Measurements from ENCODE around the gene PILRA.
A peak's percentile ranks its signal among the peaks of the same experiment; 100 is the strongest.
"Not testable (repeated sequence)": the region's sequence is repeated elsewhere in the genome, so short reads cannot be mapped to it uniquely, and the experiment has no call there.

Gene PILRA

DNA sequence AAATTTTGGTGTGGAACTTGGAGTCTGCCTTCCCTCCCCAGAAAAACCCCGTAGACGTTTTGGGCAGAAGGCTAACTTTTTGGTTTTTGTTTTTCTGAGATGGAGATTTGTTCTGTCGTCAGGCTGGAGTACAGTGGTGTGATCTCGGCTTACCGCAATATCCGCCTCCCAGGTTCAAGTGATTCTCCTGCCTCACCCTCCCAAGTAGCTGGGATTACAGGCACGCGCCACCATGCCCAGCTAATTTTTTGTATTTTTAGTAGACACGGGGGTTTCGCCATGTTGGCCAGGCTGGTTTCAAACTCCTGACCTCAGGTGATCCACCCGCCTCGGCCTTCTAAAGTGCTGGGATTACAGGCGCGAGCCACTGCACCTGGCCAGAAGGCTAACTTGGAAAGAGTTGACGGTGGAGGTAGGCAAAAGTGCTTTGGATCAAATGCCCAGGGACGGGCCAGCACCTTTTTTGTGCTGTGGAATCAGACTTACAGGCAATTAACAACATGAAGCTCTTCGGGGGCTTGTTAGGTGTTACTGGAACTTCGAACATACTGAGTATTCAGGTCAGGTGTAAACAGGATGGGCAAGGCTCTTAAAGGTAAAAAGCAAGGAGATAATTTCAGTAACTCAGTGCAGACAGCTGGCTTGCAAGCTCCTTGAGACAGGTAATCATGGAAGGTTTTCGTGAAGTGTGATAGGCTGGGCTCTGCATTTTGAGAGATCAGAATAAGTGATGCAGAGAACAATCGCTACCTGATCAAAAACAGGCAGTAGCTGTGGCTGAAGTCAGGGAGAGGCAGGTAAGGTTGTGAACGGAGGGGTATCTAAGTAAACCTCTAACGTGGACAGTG, 61.2 kb downstream of the PILRA start:
- no peak for DNase-seq (ENCODE audit: low spot score)

DNA sequence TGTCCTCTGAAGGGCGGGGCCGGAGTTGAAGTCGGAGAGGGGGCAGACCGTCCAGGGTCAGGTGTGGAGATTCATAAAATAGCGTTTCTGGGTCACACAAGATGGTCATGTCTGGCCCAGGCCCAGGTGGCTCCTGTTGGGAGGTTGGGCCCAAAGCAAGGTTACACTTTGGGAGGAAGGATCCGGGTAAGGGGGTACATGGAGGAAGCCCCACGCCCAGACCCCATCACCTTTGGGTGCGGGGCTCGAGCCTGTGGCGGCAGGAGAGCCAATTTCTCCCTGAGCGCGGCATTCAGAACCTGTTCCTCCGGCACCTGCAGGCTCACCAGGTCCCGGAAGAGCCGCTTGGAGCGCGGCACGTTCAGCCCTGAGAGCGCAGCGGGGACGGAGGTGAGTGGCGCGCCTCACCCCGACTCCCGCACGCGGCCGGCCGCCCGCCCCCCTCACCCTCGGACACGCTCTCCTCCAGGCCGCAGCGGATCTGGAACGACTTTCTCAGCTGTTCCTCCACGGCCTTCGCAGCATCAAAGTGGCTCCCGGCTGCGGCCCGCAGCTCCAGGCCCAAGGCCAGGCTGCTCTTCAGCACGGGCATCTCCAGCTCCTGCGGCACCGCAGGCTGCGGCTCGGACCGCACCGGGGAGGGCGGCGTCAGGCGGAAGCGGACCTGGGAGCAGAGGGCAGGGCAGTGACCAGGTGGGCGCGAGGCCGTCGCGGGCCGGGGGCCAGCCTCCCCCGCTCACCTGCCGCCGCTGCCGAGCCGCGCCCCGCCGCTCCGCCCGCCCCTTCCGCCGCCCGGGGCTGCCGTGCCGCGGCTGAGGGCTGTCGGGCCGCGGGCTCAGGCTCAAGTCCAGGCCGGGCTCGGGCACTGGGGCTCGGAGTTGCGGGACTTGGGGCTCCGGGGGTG, 62.4 kb downstream of the PILRA start:
- DNase-seq (ENCODE audit: low spot score), result peak; percentile 17

GRCh38 chr7:100437150-100438100, 64.1 kb downstream of the PILRA start:
- no peak for DNase-seq (ENCODE audit: low spot score)

DNA sequence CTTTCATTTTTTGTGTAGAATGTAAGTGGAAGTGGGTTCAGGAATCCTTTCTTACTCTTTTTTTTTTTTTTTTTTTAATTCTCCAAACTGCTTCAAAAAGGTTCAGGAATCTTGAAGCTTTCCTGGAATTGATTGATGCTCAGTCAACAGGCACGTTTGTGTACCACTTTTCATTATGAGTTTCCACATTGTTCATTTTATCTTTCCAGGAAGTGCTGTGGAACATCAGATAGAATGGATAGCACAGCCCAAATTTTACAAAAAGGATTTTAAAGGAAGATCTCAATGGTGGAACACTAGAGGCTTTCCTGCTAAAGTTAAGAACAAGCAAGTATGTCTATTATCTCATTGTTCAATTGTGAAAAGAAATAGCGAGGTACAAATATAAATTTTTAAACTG, 64.9 kb downstream of the PILRA start:
- no peak for DNase-seq (ENCODE audit: low spot score)

DNA sequence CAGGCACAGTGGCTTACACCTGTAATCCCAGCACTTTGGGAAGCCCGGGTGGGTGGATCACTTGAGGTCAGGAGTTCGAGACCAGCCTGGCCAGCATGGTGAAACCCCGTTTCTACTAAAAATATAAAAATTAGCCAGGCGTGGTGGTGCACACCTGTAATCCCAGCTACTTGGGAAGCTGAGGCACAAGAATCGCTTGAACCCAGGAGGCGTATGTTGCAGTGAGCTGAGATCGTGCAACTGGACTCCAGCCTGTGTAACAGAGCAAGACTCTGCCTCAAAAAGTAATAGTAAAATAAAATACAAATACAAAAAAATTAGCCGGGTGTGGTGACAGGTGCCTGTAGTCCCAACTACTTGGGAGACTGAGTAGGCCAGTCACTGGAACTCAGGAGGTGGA, 65.4 kb downstream of the PILRA start:
- not testable (repeated sequence) for DNase-seq (ENCODE audit: low spot score)

DNA sequence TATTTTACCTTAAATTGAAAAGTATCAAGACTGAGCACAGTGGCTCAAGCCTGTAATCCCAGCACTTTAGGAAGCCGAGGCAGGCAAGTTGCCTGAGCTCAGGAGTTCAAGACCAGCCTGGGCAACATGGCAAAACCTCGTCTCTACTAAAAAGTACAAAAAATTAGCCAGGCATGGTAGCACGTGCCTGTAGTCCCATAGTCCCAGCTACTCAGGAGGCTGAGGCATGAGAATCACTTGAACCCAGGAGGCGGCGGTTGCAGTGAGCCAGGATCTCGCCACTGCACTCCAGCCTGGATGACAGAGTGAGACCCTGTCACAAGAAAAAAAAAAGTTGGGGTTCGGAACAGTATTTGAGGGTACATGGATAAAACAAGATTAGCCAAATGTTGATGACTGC, 66.0 kb downstream of the PILRA start:
- DNase-seq (ENCODE audit: low spot score), result not testable (repeated sequence)

GRCh38 chr7:100441641-100442535, 68.6 kb downstream of the PILRA start:
- DNase-seq (ENCODE audit: low spot score), result no peak

GRCh38 chr7:100443096-100443840, 70.0 kb downstream of the PILRA start:
- DNase-seq (ENCODE audit: low spot score), result no peak

DNA sequence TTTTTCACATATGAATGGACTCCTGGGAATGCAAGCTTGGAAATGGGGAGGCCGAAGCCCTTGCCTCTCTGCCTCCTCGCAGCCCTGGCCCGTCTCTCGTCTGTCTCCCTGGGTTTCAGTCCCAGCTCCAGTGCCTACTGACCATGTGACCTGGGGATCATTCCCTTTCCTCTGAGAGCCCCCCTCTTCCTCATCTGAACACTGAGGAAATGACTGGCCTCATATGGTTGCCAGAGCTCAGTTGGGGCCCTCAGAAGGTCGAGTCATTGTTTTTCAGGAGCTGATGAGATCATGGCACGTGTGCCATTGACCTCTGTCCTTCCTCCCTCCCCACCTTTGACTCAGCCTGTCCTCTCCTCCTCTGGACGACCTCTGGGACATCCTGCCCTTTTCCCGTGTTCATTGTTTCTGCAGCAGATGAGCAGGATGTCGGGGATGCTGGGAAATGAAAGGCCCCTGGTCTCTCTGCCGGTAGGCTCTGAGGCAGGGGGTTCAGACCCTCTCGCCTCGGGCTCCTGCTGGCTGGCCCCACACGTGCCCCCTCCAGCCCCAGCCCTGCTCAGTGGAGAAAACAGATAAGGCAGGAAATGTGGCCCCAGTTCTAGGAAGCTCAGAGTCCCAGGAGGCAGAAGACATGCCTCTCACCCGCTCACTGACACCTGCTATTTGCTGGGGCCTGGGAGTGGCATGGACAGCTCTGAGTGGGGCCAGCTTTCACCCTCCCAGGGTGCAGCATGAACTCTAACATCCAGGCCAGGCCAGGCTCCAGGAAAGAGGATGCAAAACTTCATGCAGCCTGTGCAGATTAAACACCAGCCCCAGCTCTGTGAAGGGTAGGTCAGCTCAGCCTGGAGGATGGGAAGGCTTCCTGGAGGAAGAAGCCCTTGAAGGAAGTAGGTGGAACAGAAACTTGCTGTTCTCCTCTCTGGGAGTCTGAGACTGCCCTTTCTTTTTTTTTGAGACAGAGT, 71.3 kb downstream of the PILRA start:
- DNase-seq (ENCODE audit: low spot score), result no peak

DNA sequence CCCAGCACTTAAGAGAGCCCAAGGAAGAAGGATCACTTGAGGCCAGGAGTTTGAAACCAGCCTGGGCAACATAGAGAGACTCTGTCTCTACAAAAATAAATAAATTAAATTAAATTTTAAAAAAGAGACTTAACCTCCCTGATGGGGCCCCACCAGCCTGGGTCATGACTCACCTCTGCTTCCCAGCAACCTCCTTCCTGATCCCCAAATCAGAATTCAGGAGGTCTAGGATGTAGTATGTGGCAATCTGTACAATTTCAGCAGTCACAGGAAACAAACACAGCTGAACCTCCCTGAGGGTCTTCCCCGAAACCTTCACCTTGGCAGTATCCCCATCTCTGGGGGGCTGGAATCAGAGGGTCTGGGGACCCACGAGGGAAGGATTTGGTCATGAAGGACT, 72.8 kb downstream of the PILRA start:
- DNase-seq (ENCODE audit: low spot score), result no peak

DNA sequence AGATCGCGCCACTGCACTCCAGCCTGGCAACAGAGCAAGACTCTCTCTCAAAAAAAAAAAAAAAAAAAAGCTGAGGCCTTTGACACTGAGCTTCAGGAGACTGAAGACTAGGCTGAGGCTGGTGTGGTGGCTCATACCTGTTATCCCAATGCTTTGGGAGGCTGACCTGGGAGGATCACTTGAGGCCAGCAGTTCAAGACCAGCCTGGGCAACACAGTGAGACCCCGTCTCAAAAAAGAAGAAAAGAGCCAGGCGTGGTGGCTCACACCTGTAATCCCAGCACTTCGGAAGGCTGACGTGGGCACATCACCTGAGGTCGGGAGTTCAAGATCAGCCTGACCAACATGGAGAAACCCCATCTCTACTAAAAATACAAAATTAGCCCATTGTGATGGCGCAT, 74.1 kb downstream of the PILRA start:
- not testable (repeated sequence) for DNase-seq (ENCODE audit: low spot score)

DNA sequence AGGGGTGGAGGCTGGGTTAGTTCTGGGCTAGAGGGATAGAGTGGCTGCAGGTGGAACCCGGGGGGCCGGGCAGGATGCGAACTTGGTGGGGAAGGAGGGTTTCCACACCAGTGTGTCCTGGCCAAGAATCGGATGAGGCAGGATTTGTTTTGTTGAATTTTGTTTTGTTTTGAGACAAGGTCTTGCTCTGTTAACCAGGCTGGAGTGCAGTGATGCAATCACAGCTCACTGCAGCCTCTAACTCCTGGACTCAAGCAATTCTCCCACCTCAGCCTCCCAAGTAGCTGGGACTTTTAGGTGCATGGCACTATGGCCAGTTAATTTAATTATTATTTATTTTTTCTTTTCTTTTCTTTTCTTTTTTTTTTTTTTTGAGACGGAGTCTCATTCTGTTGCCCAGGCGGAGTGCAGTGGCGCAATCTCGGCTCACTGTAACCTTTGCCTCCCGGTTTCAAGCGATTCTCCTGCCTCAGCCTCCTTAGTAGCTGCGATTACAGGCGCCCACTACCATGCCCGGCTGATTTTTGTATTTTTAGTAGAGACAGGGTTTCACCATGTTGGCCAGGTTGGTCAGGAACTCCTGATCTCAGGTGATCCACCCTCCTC, 76.0 kb downstream of the PILRA start:
- no peak for DNase-seq (ENCODE audit: low spot score)
